Parathyroid adenoma (tissue), 2 donors: ENCODE data around the gene ADGRV1.
"Not testable (repeated sequence)": the region's sequence is repeated elsewhere in the genome, so short reads cannot be mapped to it uniquely, and the experiment has no call there.

Experiments
- H2AFZ ChIP-seq: fragments of 300-600 bp; sonication (generic); one replicate; pipeline ENCODE4 v1.7.0; 2017; ENCODE audit warnings: antibody characterized with exemption, mild to moderate bottlenecking
- H3K27ac ChIP-seq: fragments of 300-600 bp; sonication (generic); one replicate; pipeline ENCODE4 v1.7.0; 2017
- H3K27me3 ChIP-seq: fragments of 300-600 bp; sonication (generic); one replicate; pipeline ENCODE4 v1.7.0; 2017; ENCODE audit warnings: low read length; ENCODE audit not compliant: control insufficient read depth, insufficient read depth
- H3K36me3 ChIP-seq: fragments of 300-600 bp; sonication (generic); one replicate; pipeline ENCODE4 v1.7.0; 2017; ENCODE audit warnings: low read length; ENCODE audit not compliant: control insufficient read depth, insufficient read depth
- H3K4me1 ChIP-seq: fragments of 300-600 bp; sonication (generic); one replicate; pipeline ENCODE4 v1.7.0; 2017; ENCODE audit warnings: control low read depth
- H3K4me2 ChIP-seq: fragments of 300-600 bp; sonication (generic); one replicate; pipeline ENCODE4 v1.7.0; 2017; ENCODE audit warnings: low read length
- H3K4me3 ChIP-seq: fragments of 300-600 bp; sonication (generic); one replicate; pipeline ENCODE4 v1.7.0; 2017; ENCODE audit warnings: low read depth, low read length
- H3K79me2 ChIP-seq: fragments of 300-600 bp; sonication (generic); one replicate; pipeline ENCODE4 v1.7.0; 2017; ENCODE audit warnings: control low read depth
- H3K9ac ChIP-seq: fragments of 300-600 bp; sonication (generic); one replicate; pipeline ENCODE4 v1.7.0; 2017; ENCODE audit warnings: mild to moderate bottlenecking
- H3K9me3 ChIP-seq: fragments of 300-600 bp; sonication (generic); one replicate; pipeline ENCODE4 v1.7.0; 2017; ENCODE audit warnings: low read length; ENCODE audit not compliant: control insufficient read depth
- TF ChIP-seq, protein P1 (sequence below): fragments of 300-600 bp; sonication (generic); IDR thresholded peaks from one replicate; pipeline ENCODE4 v1.7.0; 2017; ENCODE audit warnings: antibody characterized with exemption, mild to moderate bottlenecking
- donor health status: primary hyperparathyroidism.

The ADGRV1 gene

GRCh38 chr5:91042247-91042935 is 483.8 kb downstream of the ADGRV1 start:
- no peak overlapping the region for H3K4me2 ChIP-seq
- H3K27me3 ChIP-seq, result no peaks in the 10 kb centered on the region
- TF ChIP-seq, protein P1, sequence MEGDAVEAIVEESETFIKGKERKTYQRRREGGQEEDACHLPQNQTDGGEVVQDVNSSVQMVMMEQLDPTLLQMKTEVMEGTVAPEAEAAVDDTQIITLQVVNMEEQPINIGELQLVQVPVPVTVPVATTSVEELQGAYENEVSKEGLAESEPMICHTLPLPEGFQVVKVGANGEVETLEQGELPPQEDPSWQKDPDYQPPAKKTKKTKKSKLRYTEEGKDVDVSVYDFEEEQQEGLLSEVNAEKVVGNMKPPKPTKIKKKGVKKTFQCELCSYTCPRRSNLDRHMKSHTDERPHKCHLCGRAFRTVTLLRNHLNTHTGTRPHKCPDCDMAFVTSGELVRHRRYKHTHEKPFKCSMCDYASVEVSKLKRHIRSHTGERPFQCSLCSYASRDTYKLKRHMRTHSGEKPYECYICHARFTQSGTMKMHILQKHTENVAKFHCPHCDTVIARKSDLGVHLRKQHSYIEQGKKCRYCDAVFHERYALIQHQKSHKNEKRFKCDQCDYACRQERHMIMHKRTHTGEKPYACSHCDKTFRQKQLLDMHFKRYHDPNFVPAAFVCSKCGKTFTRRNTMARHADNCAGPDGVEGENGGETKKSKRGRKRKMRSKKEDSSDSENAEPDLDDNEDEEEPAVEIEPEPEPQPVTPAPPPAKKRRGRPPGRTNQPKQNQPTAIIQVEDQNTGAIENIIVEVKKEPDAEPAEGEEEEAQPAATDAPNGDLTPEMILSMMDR, result no peak
- H2AFZ ChIP-seq, result no peak overlapping the region
- H3K79me2 ChIP-seq, result no peaks in the 10 kb centered on the region
- no peaks in the 10 kb centered on the region for H3K36me3 ChIP-seq
- H3K4me1 ChIP-seq, result no peaks in the 10 kb centered on the region
- H3K4me3 ChIP-seq, result no peak overlapping the region
- no peaks in the 10 kb centered on the region for H3K9me3 ChIP-seq
- no peak overlapping the region for H3K9ac ChIP-seq
- H3K27ac ChIP-seq, result no peak overlapping the region

DNA sequence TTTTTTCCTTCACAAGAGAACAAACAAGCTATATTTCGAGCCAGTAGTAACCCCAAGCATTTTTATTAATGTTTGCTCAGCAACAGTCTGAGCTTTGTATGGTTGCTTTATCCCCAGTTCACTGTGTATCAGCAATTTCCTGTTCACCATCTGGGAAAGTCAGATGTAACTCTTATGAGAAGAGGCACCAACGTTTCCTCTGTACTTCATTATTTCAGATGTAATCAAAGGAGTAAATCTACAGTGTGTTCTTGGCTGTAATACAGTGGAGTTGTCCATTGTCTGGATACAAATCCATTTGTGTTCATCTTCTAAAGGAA is 484.3 kb downstream of the ADGRV1 start:
- H3K27ac ChIP-seq, result no peak overlapping the region
- no peaks in the 10 kb centered on the region for H3K27me3 ChIP-seq
- TF ChIP-seq, protein P1, result no peak
- H3K4me1 ChIP-seq, result no peaks in the 10 kb centered on the region
- H3K79me2 ChIP-seq, result no peaks in the 10 kb centered on the region
- H3K36me3 ChIP-seq, result no peaks in the 10 kb centered on the region
- H3K4me3 ChIP-seq, result no peak overlapping the region
- H3K9me3 ChIP-seq, result no peaks in the 10 kb centered on the region
- no peak overlapping the region for H3K4me2 ChIP-seq
- H3K9ac ChIP-seq, result no peak overlapping the region
- H2AFZ ChIP-seq, result no peak overlapping the region

- H3K4me1 ChIP-seq, result no peaks in the 10 kb centered on the region
- no peaks in the 10 kb centered on the region for H3K9me3 ChIP-seq
- no peaks in the 10 kb centered on the region for H3K79me2 ChIP-seq
- no peaks in the 10 kb centered on the region for H3K27me3 ChIP-seq
- H3K9ac ChIP-seq, result no peak overlapping the region
- no peak overlapping the region for H3K27ac ChIP-seq
- H2AFZ ChIP-seq, result no peak overlapping the region
- H3K36me3 ChIP-seq, result no peaks in the 10 kb centered on the region
- H3K4me3 ChIP-seq, result no peak overlapping the region
- H3K4me2 ChIP-seq, result no peak overlapping the region
- TF ChIP-seq, protein P1, result no peak
Observed at GRCh38 chr5:91048073-91048472, 489.5 kb downstream of the ADGRV1 start.

DNA sequence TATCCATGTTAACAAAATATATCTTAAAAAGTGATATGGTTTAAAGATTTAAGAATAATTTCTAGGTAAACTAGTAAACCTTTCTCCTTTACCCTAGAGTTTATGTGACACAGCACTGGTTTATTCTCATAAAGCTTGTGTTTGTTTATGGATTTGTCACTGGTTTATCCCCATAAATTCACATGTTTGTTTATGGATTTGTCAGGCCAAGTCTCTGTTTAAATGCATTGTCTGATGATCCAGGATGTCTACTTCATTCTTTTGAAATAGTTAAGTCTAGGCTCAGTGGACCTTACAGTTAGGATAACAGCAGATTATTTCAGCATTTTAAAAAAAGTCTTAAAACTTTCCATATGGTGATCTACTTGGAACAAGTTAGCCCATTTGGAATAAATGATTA is 490.5 kb downstream of the ADGRV1 start:
- no peaks in the 10 kb centered on the region for H3K79me2 ChIP-seq
- no peak overlapping the region for H3K4me2 ChIP-seq
- no peaks in the 10 kb centered on the region for H3K36me3 ChIP-seq
- no peak overlapping the region for H3K27ac ChIP-seq
- no peaks in the 10 kb centered on the region for H3K27me3 ChIP-seq
- TF ChIP-seq, protein P1, result no peak
- H3K4me3 ChIP-seq, result no peak overlapping the region
- H3K4me1 ChIP-seq, result no peaks in the 10 kb centered on the region
- H3K9ac ChIP-seq, result no peak overlapping the region
- H2AFZ ChIP-seq, result no peak overlapping the region
- H3K9me3 ChIP-seq, result no peaks in the 10 kb centered on the region

DNA sequence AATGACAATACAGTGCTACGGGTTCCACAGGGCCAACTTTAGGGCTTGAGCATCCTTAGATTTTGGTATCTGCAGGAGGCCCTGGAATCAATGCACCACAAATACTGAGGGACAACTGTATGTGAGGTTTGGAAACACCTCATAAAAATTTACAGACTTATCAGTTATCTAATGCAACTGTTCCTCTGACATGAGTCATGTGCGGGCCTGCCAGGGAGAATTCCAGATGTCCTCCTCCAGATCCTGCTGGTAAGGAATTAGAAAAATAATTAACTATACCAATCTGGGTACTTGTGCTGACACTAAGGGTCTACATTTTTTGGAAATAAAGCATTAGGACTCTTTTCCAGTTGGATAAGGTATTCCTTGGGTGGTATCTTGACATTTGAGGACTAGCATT is 491.2 kb downstream of the ADGRV1 start:
- TF ChIP-seq, protein P1, result no peak
- Histone ChIP-seq H3K27ac (no peak overlapping the region), H3K4me2 (no peak overlapping the region), H3K4me3 (no peak overlapping the region), H3K36me3 (no peaks in the 10 kb centered on the region), H3K79me2 (no peaks in the 10 kb centered on the region), H3K9me3 (no peaks in the 10 kb centered on the region), H3K9ac (no peak overlapping the region), H3K4me1 (no peaks in the 10 kb centered on the region), H2AFZ (no peak overlapping the region), H3K27me3 (no peaks in the 10 kb centered on the region)

DNA sequence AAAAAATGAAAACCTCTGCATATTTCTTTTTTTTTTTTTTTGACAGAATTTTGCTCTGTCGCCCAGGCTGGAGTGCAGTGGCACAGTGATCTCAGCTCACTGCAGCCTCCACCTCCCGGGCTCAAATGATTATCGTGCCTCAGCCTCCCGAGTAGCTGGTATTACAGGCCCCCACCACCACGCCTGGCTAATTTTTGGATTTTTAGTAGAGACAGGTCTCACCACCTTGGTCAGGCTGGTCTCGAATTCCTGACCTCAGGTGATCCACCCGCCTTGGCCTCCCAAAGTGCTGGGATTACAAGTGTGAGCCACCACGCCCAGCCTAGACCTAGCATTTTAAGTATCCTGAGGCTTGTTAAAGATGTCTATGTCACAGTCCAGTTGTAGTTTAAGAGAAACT is 493.8 kb downstream of the ADGRV1 start:
- not testable (repeated sequence) for H3K79me2 ChIP-seq, H3K4me2 ChIP-seq, H2AFZ ChIP-seq, H3K27ac ChIP-seq, H3K9me3 ChIP-seq, H3K36me3 ChIP-seq, H3K9ac ChIP-seq, H3K4me3 ChIP-seq, H3K4me1 ChIP-seq, H3K27me3 ChIP-seq
